Upper lobe of left lung (tissue), 6 donors: Measurements from ENCODE around the gene KIAA1210. TPM values are rescaled to one million over a fixed set of nuclear protein-coding genes. Genes with fewer than 3 reads are reported as not detected.
A peak's percentile ranks its signal among the peaks of the same experiment; 100 is the strongest.
"Not testable (repeated sequence)": the region's sequence is repeated elsewhere in the genome, so short reads cannot be mapped to it uniquely, and the experiment has no call there.

ENCODE experiments used
- ATAC-seq, 2 donors: fragments of 200-7000 bp; cut with Tn5 transposase; one replicate each; pipeline ENCODE4 v1.9.1; 2022; ENCODE audit warnings: mild to moderate bottlenecking in 2 of 2, moderate library complexity in 2 of 2; ENCODE audit not compliant: low FRiP score in 2 of 2
- DNase-seq, 2 donors: peaks; one replicate each; pipeline ENCODE4 v3.0.0-alpha.2; 2019 to 2020
- H3K27ac ChIP-seq, 4 donors: fragments of 200-600 bp; sonication (generic); one replicate each; pipeline ENCODE4 v1.5.1; 2016 to 2019
- H3K27me3 ChIP-seq, 4 donors: fragments of 200-600 bp; sonication (generic); one replicate each; pipeline ENCODE4 v1.5.1; 2017 to 2019
- H3K36me3 ChIP-seq, 4 donors: fragments of 200-600 bp; sonication (generic); one replicate each; pipeline ENCODE4 v1.5.1; 2016 to 2019
- H3K4me1 ChIP-seq, 4 donors: fragments of 200-600 bp; sonication (generic); one replicate each; pipeline ENCODE4 v1.5.1; 2018 to 2019
- H3K4me3 ChIP-seq, 4 donors: fragments of 200-600 bp; sonication (generic); one replicate each; pipeline ENCODE4 v1.5.1; 2017 to 2019; ENCODE audit warnings: mild to moderate bottlenecking in 2 of 4, moderate library complexity in 1 of 4
- H3K9me3 ChIP-seq, 4 donors: fragments of 200-600 bp; sonication (generic); one replicate each; pipeline ENCODE4 v1.5.1; 2018 to 2019
- CTCF ChIP-seq, 6 experiments: fragments of 450-650 bp in 4 of 6; fragments of 200-600 bp in 2 of 6; sonication (generic) in 2 of 6; IDR thresholded peaks; one replicate each; pipeline ENCODE4 v1.5.1; 2016 to 2019; ENCODE audit warnings: antibody characterized with exemption in 6 of 6
- EP300 ChIP-seq, 4 donors: sonication (generic); formaldehyde crosslinking; IDR thresholded peaks; one replicate each; pipeline ENCODE4 v1.5.1; 2017; ENCODE audit warnings: antibody characterized with exemption in 4 of 4, control low read depth in 2 of 4
- POLR2A ChIP-seq, 4 donors: fragments of 450-650 bp; IDR thresholded peaks; one replicate each; pipeline ENCODE4 v1.5.1; 2016 to 2017; ENCODE audit warnings: antibody characterized with exemption in 4 of 4, mild to moderate bottlenecking in 2 of 4
- POLR2AphosphoS5 ChIP-seq, 2 donors: sonication (generic); formaldehyde crosslinking; IDR thresholded peaks; one replicate each; pipeline ENCODE4 v1.5.1; 2017; ENCODE audit warnings: antibody characterized with exemption in 2 of 2
- WGBS, 2 donors: methylation state at CpG; one replicate each; pipeline ENCODE4 v1.1.5; 2017 to 2018; 5-methylcytosine and 5-hydroxymethylcytosine counted together
- total RNA-seq, 6 donors: library from RNA; depleted of rRNA in 4 of 6; stranded (reverse); fragments of >200 nt in 4 of 6; gene quantifications; one replicate each; pipeline versions ENCODE4 v1.1.0 to v1.2.1, GENCODE V29; 2016 to 2021
- donor health status: DM: no; HTN: no; CAD: no; lungs with moderate emphysema.
- donor health status: DM: no; HTN: yes; CAD: no; lungs with severe emphysema.

KIAA1210 gene
- total RNA-seq, 6 donors from 2014 or later = not detected

- Histone ChIP-seq H3K4me1 (no peaks in the 10 kb centered on the region), H3K27me3 (no peaks in the 10 kb centered on the region), H3K36me3 (no peaks in the 10 kb centered on the region), H3K27ac (no peak overlapping the region), H3K4me3 (no peak overlapping the region), H3K9me3 (peaks cover 0 to 8% (median 0%) of the 10 kb centered on the region in 4 donors)
- TF ChIP-seq CTCF (IDR thresholded peaks at IDR 0.05) = no peak
- no peak for TF ChIP-seq EP300 (IDR thresholded peaks at IDR 0.05)
- no peak for TF ChIP-seq POLR2AphosphoS5 (IDR thresholded peaks at IDR 0.05)
- no peak for TF ChIP-seq POLR2A (IDR thresholded peaks at IDR 0.05)
- no peak for ATAC-seq
- DNase-seq = no peak
- 54 to 81% methylated on average over 2 to 4 of the region's 4 CpGs for WGBS, 2 donors
Measured at GRCh38 chrX:119036107-119037029, 91.2 kb downstream of the KIAA1210 start.

GRCh38 chrX:119030990-119031389 is 96.6 kb downstream of the KIAA1210 start:
- TF ChIP-seq CTCF (IDR thresholded peaks at IDR 0.05) (no peak), EP300 (IDR thresholded peaks at IDR 0.05) (no peak), POLR2A (IDR thresholded peaks at IDR 0.05) (no peak), POLR2AphosphoS5 (IDR thresholded peaks at IDR 0.05) (no peak)
- Histone ChIP-seq H3K4me3 (no peak overlapping the region), H3K27ac (no peak overlapping the region), H3K36me3 (no peaks in the 10 kb centered on the region), H3K9me3 (peaks cover 0 to 8% (median 0%) of the 10 kb centered on the region in 4 donors), H3K27me3 (no peaks in the 10 kb centered on the region), H3K4me1 (no peaks in the 10 kb centered on the region)
- DNase-seq (no peak), ATAC-seq (no peak)

- 98% methylated on average over 7 of the region's 10 CpGs; no CpG with 5 or more reads in 1 of the 2 donors for WGBS, 2 donors
- not testable (repeated sequence) for H3K4me1 ChIP-seq, ATAC-seq, H3K4me3 ChIP-seq, H3K27me3 ChIP-seq, H3K36me3 ChIP-seq, H3K9me3 ChIP-seq, H3K27ac ChIP-seq
- DNase-seq = peak in 1 of 2 donors; percentile 33
Measured at GRCh38 chrX:119029656-119030055, 98.0 kb downstream of the KIAA1210 start.

GRCh38 chrX:119028733-119029330 is 98.8 kb downstream of the KIAA1210 start:
- WGBS, 2 donors = 33 to 61% methylated on average over 1 of the region's 1 CpG
- Histone ChIP-seq H3K36me3 (no peaks in the 10 kb centered on the region), H3K4me3 (no peak overlapping the region), H3K27ac (no peak overlapping the region), H3K27me3 (no peaks in the 10 kb centered on the region), H3K4me1 (no peaks in the 10 kb centered on the region), H3K9me3 (peaks cover 0 to 2% (median 0%) of the 10 kb centered on the region in 4 donors)
- TF ChIP-seq EP300 (IDR thresholded peaks at IDR 0.05) = no peak
- no peak for TF ChIP-seq POLR2AphosphoS5 (IDR thresholded peaks at IDR 0.05)
- TF ChIP-seq CTCF (IDR thresholded peaks at IDR 0.05) = no peak
- TF ChIP-seq POLR2A (IDR thresholded peaks at IDR 0.05) = no peak
- ATAC-seq = peak in 1 of 2 donors; percentile 34
- DNase-seq = no peak

Other genes with a start within 250 kb of the KIAA1210 start
- 10 to 100 TPM; 24.6 to 66.0 (median 40.8) TPM for gene LONRF3, start 153.2 kb downstream of the KIAA1210 start, total RNA-seq
- gene CT47C1, start 54.8 kb downstream of the KIAA1210 start, total RNA-seq = not detected
- gene PGRMC1, start 108.5 kb upstream of the KIAA1210 start, total RNA-seq = 100 to 1,000 TPM in 2 of 6 donors, 10 to 100 TPM in 4; 28.3 to 112 (median 74.3) TPM